Mesendoderm (in vitro differentiated cells): Measurements from ENCODE around the gene GCNT1.

ENCODE experiments used
- DNase-seq: peaks from one replicate; pipeline ENCODE4 v3.0.0; 2013
- H2AK5ac ChIP-seq: 2 replicates; pipeline ENCODE4 v1.6.1; 2013; ENCODE audit warnings: low read length, inconsistent platforms
- H2BK120ac ChIP-seq: 2 replicates; pipeline ENCODE4 v1.6.1; 2013; ENCODE audit warnings: low read depth, mild to moderate bottlenecking, low read length, moderate library complexity, mixed read lengths
- H2BK15ac ChIP-seq: replicated peaks from 2 replicates; pipeline ENCODE4 v1.6.1; 2013; ENCODE audit warnings: low read depth, mild to moderate bottlenecking, moderate library complexity
- H2BK5ac ChIP-seq: 2 replicates; pipeline ENCODE4 v1.6.1; 2013; ENCODE audit warnings: low read length, inconsistent platforms
- H3K18ac ChIP-seq: 2 replicates; pipeline ENCODE4 v1.6.1; 2013; ENCODE audit warnings: mild to moderate bottlenecking, low read length, mixed read lengths
- H3K23ac ChIP-seq: one replicate; pipeline ENCODE4 v1.6.1; 2013; ENCODE audit warnings: low read length
- H3K27ac ChIP-seq: 2 replicates; pipeline ENCODE4 v1.5.1; 2013; ENCODE audit warnings: low read depth, mild to moderate bottlenecking, inconsistent platforms, low read length, moderate library complexity
- H3K27me3 ChIP-seq: 2 replicates; pipeline ENCODE4 v1.6.1; 2013; ENCODE audit warnings: low read length, control low read depth, mild to moderate bottlenecking, inconsistent platforms; ENCODE audit not compliant: insufficient read depth, poor library complexity
- H3K36me3 ChIP-seq: 2 replicates; pipeline ENCODE4 v1.6.1; 2013; ENCODE audit warnings: low read length, inconsistent platforms; ENCODE audit not compliant: control insufficient read depth, insufficient read depth
- H3K4ac ChIP-seq: one replicate; pipeline ENCODE4 v1.6.1; 2013; ENCODE audit warnings: low read depth, mild to moderate bottlenecking, low read length, moderate library complexity
- H3K4me1 ChIP-seq: 2 replicates; pipeline ENCODE4 v1.6.1; 2013; ENCODE audit warnings: low read depth, low read length, inconsistent platforms; ENCODE audit not compliant: control insufficient read depth
- H3K4me2 ChIP-seq: 2 replicates; pipeline ENCODE4 v1.6.1; 2013; ENCODE audit warnings: low read length
- H3K4me3 ChIP-seq: 2 replicates; pipeline ENCODE4 v1.5.1; 2013; ENCODE audit warnings: mild to moderate bottlenecking, low read length
- H3K56ac ChIP-seq: one replicate; pipeline ENCODE4 v1.6.1; 2013; ENCODE audit warnings: low read length
- H3K79me1 ChIP-seq: 2 replicates; pipeline ENCODE4 v1.6.1; 2013; ENCODE audit warnings: low read length, inconsistent platforms
- H3K79me2 ChIP-seq: 2 replicates; pipeline ENCODE4 v1.6.1; 2013; ENCODE audit warnings: mild to moderate bottlenecking, low read length; ENCODE audit not compliant: control insufficient read depth, insufficient read depth
- H3K9ac ChIP-seq: 2 replicates; pipeline ENCODE4 v1.6.1; 2013; ENCODE audit warnings: low read length, inconsistent platforms
- H4K5ac ChIP-seq: one replicate; pipeline ENCODE4 v1.6.1; 2013; ENCODE audit warnings: low read length
- H4K8ac ChIP-seq: one replicate; pipeline ENCODE4 v1.6.1; 2013; ENCODE audit warnings: low read depth, mild to moderate bottlenecking, control low read depth, low read length, moderate library complexity
- WGBS: extraction: QIAGEN DNeasy Blood & Tissue Kit; methylation state at CpG from one replicate; pipeline ENCODE4 v1.1.7; 2013; ENCODE audit warnings: low lambda C conversion rate, missing lambda C conversion rate; ENCODE audit not compliant: insufficient coverage; ENCODE audit errors: extremely low coverage; 5-methylcytosine and 5-hydroxymethylcytosine counted together

Gene GCNT1

GRCh38 chr9:76537150-76537646 is 78.2 kb downstream of the GCNT1 start:
- H4K8ac ChIP-seq: no peak overlapping the region
- no peak overlapping the region for H3K27ac ChIP-seq
- H2BK5ac ChIP-seq: no peak overlapping the region
- no peaks in the 10 kb centered on the region for H3K79me1 ChIP-seq
- H3K18ac ChIP-seq: no peak overlapping the region
- no peaks in the 10 kb centered on the region for H3K27me3 ChIP-seq
- no peak for DNase-seq
- no peak overlapping the region for H3K23ac ChIP-seq
- H2AK5ac ChIP-seq: no peak overlapping the region
- H3K4me2 ChIP-seq: no peak overlapping the region
- H3K36me3 ChIP-seq: no peaks in the 10 kb centered on the region
- no peaks in the 10 kb centered on the region for H3K79me2 ChIP-seq
- no peak overlapping the region for H3K9ac ChIP-seq
- H3K4me3 ChIP-seq: no peak overlapping the region
- peaks cover 2% of the 10 kb centered on the region for H3K4me1 ChIP-seq
- no peak overlapping the region for H2BK15ac ChIP-seq
- no peak overlapping the region for H4K5ac ChIP-seq
- no peak overlapping the region for H3K56ac ChIP-seq
- no peak overlapping the region for H2BK120ac ChIP-seq
- no CpG with 5 or more reads among the region's 9 CpGs for WGBS
- H3K4ac ChIP-seq: no peak overlapping the region

GRCh38 chr9:76539180-76539579 is 80.2 kb downstream of the GCNT1 start:
- WGBS: no CpG with 5 or more reads among the region's 1 CpG
- Histone ChIP-seq H2AK5ac (no peak overlapping the region), H3K36me3 (no peaks in the 10 kb centered on the region), H3K27ac (no peak overlapping the region), H2BK5ac (no peak overlapping the region), H2BK15ac (no peak overlapping the region), H3K27me3 (no peaks in the 10 kb centered on the region), H3K23ac (no peak overlapping the region), H3K18ac (no peak overlapping the region), H3K4me1 (peaks cover 2% of the 10 kb centered on the region), H3K9ac (no peak overlapping the region), H3K4me3 (no peak overlapping the region), H4K8ac (no peak overlapping the region), H2BK120ac (no peak overlapping the region), H3K56ac (no peak overlapping the region), H3K79me2 (no peaks in the 10 kb centered on the region), H4K5ac (no peak overlapping the region), H3K79me1 (no peaks in the 10 kb centered on the region), H3K4me2 (no peak overlapping the region), H3K4ac (no peak overlapping the region)
- DNase-seq: no peak

GRCh38 chr9:76542360-76542759 is 83.4 kb downstream of the GCNT1 start:
- Histone ChIP-seq H3K18ac (no peak overlapping the region), H3K27ac (no peak overlapping the region), H3K27me3 (no peaks in the 10 kb centered on the region), H3K9ac (no peak overlapping the region), H2BK120ac (no peak overlapping the region), H3K56ac (no peak overlapping the region), H3K4me2 (no peak overlapping the region), H3K79me2 (no peaks in the 10 kb centered on the region), H3K4me1 (no peaks in the 10 kb centered on the region), H3K79me1 (no peaks in the 10 kb centered on the region), H4K5ac (no peak overlapping the region), H3K4me3 (no peak overlapping the region), H4K8ac (no peak overlapping the region), H3K36me3 (no peaks in the 10 kb centered on the region), H3K4ac (no peak overlapping the region), H3K23ac (no peak overlapping the region), H2AK5ac (no peak overlapping the region), H2BK15ac (no peak overlapping the region), H2BK5ac (no peak overlapping the region)
- no CpG with 5 or more reads among the region's 5 CpGs for WGBS
- no peak for DNase-seq

DNA sequence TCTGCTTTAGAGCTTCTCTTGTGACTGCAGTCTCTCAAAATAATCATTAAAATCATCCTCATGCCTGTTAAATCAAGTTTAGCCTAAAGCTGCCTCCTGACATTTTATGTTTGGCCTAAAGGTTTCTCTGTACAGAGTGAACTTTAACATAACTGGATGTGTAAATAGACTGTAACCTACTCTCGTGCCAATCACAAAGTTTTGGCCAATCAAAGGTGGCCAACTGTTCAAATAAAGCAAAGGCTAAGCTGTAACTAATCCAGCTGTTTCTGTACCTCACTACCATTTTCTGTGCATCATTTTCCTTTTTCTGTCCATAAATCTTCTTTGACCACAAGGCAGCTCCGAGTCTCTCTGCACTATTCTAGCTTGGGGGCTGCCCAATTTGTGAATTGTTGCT is 86.2 kb downstream of the GCNT1 start:
- no peak overlapping the region for H2BK15ac ChIP-seq
- H3K79me1 ChIP-seq: no peaks in the 10 kb centered on the region
- no peak overlapping the region for H3K23ac ChIP-seq
- no peak overlapping the region for H4K8ac ChIP-seq
- no peak for DNase-seq
- H2BK120ac ChIP-seq: no peak overlapping the region
- no peaks in the 10 kb centered on the region for H3K79me2 ChIP-seq
- no peak overlapping the region for H3K27ac ChIP-seq
- H3K27me3 ChIP-seq: no peaks in the 10 kb centered on the region
- H3K4ac ChIP-seq: no peak overlapping the region
- H3K18ac ChIP-seq: no peak overlapping the region
- no peak overlapping the region for H2BK5ac ChIP-seq
- no peaks in the 10 kb centered on the region for H3K36me3 ChIP-seq
- H2AK5ac ChIP-seq: no peak overlapping the region
- H3K4me2 ChIP-seq: no peak overlapping the region
- no peak overlapping the region for H3K9ac ChIP-seq
- no peak overlapping the region for H3K56ac ChIP-seq
- H3K4me3 ChIP-seq: no peak overlapping the region
- no peak overlapping the region for H4K5ac ChIP-seq
- H3K4me1 ChIP-seq: no peaks in the 10 kb centered on the region
- WGBS: no CpG with 5 or more reads among the region's 2 CpGs

DNA sequence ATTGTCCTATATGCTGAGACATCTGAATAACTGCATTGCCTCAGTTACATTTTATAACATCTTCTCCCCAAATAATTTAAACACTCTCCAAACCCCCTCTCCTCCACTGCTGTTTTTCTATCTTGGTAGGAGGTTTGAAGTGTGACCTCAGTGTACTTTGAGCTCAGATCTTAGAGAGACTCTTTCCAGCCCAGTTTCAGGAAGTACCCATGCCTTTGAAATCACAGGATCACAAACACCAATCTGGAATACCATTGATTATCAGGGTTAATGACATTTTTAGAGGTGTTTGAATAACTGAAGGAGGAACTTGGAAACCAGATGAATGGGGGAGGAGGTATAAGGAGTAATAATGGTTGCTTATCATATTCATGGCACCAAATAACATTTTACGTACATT is 93.2 kb downstream of the GCNT1 start:
- Histone ChIP-seq H3K56ac (no peak overlapping the region), H4K5ac (no peak overlapping the region), H3K4me2 (no peak overlapping the region), H2BK120ac (no peak overlapping the region), H2BK15ac (no peak overlapping the region), H3K36me3 (no peaks in the 10 kb centered on the region), H3K4me3 (no peak overlapping the region), H2AK5ac (no peak overlapping the region), H3K27me3 (no peaks in the 10 kb centered on the region), H3K4ac (no peak overlapping the region), H3K79me1 (no peaks in the 10 kb centered on the region), H3K18ac (no peak overlapping the region), H4K8ac (no peak overlapping the region), H3K79me2 (no peaks in the 10 kb centered on the region), H3K4me1 (no peaks in the 10 kb centered on the region), H2BK5ac (no peak overlapping the region), H3K27ac (no peak overlapping the region), H3K23ac (no peak overlapping the region), H3K9ac (no peak overlapping the region)
- no peak for DNase-seq
- WGBS: no CpG with 5 or more reads among the region's 1 CpG

DNA sequence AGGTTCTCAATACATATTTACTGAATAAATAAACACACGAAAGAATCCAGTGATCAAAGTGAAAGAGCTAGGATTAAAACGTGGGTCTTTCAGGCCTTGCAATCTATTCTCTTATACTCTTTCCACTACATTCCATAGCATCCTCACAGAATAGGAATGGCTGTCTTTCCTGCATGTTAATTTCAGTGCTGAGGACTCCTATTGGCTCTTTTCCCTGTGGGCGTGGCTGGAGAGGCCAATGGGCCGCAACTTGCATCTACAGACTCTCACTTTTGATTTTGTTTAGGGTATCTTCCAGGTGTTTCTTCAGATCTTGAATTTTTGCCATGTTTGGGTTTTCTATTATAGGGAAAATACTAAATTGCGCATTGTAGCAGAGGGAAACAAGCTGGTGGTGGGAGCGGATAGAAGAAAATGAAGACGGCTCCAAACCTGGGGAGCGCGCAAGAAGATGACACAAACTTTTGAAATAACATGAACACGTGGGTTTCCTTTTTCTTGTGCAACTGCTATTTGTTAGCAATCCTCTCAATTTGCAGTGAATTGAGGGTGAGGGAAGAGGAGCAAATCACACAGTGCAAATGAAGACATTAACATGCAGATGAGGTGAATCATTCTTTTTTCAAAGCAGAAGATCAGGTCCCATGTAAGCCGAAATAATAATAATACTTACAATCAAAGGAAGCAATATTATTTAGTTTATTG is 93.9 kb downstream of the GCNT1 start:
- Histone ChIP-seq H3K4me2 (no peak overlapping the region), H2BK5ac (no peak overlapping the region), H3K9ac (no peak overlapping the region), H2BK15ac (no peak overlapping the region), H3K27ac (no peak overlapping the region), H3K56ac (no peak overlapping the region), H3K18ac (no peak overlapping the region), H3K23ac (no peak overlapping the region), H3K4me3 (no peak overlapping the region), H3K4me1 (no peaks in the 10 kb centered on the region), H4K5ac (no peak overlapping the region), H3K36me3 (no peaks in the 10 kb centered on the region), H2AK5ac (no peak overlapping the region), H2BK120ac (no peak overlapping the region), H3K79me1 (no peaks in the 10 kb centered on the region), H4K8ac (no peak overlapping the region), H3K4ac (no peak overlapping the region), H3K27me3 (no peaks in the 10 kb centered on the region), H3K79me2 (no peaks in the 10 kb centered on the region)
- peak; percentile 31 for DNase-seq
- WGBS: no CpG with 5 or more reads among the region's 11 CpGs
